CD4-positive, alpha-beta T cell treated with Interleukin-15 for 4 hours (primary cell): ENCODE data around the gene WDR82.

ENCODE experiments used
- DNase-seq: peaks from one replicate; pipeline ENCODE4 v3.0.0-alpha.2; 2020; ENCODE audit warnings: low spot score

WDR82 gene

DNA sequence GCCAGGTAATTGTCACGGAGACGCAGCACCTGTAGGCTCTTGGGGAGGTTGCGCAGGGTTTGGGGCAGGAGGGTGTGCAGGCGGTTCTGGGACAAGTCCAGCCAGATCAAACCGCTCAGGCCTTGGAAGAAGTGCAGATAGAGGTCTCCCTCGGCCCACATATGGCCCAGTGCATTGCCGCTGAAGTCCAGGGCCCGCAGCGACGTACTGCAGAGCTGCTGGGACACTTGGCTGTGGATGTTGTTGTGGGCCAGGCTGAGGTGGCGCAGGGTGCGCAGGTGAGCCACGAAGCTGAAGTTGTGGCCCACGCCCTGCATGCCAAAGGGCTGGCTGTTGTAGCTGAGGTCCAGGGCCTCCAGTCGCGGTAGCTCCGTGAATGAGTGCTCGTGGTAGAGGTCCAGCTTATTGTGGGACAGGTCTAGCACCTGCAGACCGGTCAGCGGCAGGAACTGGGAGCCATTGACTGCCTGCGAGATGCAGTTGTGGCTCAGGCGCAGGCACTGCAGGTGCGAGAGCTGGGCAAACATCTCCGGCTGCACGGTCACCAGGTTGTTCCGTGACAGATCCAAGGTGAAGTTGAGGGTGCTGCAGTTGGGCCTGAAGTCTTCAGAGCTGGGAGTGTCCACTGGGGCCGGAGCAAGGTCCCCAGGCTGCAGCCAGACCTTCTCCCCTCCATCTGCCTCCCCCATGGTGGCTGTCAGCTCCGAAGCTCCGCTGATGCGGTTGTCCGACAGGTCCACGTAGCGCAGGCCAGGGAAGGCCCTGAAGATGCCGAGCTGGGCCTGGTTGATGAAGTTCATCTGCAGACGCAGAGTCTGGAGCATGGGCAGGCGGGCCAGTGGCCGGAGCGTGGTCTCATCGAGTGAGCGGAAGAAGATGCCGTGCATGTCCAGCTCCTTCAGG, 55.9 kb downstream of the WDR82 start:
- no peak for DNase-seq

DNA sequence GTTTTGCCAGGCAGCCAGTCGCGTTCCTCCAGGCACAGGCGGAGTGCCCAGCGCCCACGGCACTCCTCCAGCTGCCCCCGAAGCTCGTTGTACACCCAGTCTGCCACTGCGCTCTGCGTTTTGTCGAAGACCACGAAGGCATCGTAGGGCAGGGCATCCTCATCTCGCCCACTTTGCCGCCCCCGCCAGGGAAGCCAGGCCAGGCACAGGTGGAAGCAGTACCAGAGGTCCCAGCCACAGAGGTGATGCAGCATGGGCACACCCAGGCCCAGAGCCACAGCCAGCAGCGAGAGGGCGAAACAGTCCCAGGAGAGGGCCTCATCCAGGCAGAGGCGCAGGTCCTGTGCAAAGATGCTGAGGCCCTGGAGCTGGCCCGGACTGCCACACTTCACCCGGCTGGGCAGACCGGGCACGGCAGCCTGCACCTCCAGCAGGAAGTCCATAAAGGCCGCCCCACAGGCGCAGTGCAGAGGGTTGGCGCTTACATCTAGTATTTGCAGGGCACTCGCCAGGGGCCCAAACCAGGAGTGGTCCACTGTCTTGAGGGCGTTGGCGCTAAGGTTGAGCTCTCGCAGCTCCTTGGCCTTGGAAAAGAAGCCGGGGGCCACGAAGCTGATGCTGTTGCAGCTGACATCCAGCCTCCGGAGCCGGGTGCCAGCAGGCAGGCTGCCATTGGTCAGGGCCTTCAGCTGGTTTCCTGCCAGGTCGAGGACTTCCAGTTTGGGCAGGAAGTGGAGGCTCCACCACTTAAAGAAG, 56.7 kb downstream of the WDR82 start:
- DNase-seq, result peak; percentile 69

DNA sequence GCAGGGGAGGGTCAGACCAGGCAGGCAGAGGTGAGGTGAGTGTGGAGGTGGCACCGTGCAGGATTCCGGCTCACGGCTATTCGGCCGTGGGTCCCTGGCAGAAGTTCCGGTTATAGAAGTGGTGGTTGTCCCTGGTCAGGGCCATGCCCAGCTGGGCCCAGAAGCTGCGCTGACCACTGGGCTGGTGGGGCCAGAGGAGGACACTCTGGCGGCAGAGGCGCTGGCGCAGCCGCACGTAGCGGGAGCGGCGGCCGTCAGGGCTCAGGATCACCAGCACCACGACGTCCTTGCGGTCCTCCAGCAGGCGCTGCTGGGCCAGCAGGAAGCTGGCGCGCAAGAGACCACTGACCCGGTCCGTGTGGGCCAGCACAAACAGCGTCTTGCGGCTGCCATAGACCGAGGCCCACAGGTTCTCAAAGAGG, 57.3 kb downstream of the WDR82 start:
- no peak for DNase-seq

DNA sequence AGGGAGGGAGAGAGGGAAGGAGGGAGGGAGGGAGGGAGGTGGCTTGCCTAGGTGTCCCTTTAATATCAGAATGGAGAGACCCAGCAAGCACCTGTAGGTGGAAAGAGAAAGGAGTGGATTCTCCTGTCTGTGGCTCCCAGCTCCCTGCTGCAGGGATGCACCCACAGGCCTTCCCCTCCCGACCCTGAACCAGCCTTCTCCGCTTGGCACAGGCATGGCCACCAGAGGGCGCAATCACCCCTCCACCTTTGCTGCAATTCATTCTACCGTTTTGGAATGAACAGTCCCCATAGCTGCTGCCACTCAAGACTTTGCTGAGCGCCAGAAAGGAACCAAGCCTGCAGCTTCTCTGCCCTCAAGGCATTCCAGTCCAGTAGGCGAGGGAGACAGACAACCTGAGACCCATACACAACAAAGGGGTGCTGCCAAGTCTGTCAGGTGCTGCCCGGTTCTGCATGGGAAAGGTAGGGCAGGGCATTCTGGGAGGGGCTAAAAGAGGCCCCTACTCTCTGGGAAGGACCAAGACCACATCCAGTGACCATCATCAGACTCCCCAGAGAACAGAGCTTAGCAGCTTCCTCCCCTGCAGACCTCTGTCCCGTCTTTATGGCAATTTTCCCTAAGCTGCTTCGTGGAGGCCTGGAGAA, 57.9 kb downstream of the WDR82 start:
- peak; percentile 87 for DNase-seq

DNA sequence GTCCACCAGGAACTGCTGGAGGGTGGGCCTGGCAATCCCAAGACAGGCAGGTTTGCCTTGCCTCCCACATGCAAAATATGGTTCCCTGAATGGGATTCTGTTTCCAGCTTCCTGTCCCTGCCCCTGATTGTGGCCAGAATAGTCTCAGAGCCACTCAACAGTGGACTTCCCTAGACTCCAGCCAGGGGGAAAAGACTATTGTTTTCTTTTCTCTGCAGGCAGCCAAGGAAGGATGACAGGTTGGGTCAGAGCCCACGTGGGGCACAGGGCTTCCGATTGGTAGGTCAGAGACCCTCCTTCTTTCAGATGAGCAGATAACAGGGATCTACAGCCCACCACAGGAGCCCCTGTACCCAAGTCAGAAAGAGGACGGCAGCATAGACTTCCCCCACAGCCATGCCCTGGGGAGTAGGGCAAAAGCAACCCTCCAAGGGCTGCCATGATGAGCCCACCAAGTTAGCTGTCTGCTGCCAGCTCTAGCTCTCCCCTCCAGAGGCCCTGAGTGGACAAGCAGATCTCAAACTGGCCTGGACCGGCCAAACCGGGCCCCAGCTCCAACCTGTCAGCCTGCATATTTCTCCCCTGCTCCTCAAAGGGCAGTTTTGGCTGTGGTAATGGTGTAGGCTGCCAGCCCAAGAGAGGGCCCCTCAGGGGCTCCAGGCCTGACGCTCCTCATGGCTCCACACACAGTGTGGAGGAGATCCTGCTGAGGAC, 59.4 kb downstream of the WDR82 start:
- DNase-seq, result no peak

DNA sequence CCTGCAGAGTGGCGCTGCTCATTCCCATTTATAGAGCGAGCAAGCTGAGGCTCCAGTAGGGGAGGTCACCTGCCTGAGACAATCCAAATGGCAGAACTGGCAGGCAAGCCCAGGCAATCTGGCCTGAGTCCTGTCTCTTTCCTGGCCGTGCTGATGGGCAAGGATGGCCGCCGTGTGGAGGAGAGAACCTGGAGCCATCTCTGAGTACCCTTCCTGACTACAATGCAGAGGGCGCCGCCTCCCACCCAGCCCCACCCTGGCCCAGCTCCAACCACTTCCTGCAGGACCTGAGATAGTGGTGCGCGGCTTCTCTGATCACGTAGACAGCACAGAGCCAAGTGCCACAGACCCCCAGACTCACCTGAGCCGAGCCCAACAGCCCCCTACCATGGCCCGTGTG, 60.0 kb downstream of the WDR82 start:
- peak; percentile 31 for DNase-seq

DNA sequence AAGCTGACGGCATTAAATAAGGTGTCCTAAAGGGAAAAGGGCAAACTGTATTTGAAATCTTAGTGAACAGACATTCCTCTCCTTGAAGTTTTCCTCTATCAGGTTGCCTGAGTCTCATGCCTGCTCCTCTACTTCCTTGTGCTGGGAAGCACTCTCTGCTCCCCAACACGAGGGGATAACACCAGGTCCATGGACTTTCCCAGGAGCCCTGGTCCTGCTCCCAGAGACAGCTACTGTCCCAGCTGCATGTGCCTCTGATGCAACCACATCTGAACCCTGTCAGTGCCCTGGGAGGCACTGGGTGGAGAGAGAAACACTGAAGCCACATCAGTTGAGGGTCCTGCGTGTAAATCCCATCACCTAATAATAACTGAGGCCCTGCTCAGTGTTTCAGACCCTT, 60.4 kb downstream of the WDR82 start:
- DNase-seq, result no peak

DNA sequence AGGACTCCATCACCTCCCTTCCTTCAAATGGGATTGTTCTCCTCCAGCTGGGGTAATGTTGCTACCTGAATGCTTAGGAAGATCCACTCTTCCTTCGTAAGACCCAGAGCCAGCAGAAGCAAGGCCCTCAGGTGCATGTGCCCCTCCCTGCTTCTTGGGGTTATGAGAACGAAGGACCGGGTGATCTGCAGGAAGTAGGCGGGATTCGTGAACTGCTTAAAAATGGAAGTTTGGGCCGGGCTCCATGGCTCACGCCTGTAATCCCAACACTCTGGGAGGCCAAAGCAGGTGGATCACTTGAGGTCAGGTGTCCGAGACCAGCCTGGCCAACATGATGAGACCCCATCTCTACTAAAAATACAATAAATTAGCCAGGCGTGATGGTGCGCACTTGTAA, 61.0 kb downstream of the WDR82 start:
- DNase-seq, result peak; percentile 39

DNA sequence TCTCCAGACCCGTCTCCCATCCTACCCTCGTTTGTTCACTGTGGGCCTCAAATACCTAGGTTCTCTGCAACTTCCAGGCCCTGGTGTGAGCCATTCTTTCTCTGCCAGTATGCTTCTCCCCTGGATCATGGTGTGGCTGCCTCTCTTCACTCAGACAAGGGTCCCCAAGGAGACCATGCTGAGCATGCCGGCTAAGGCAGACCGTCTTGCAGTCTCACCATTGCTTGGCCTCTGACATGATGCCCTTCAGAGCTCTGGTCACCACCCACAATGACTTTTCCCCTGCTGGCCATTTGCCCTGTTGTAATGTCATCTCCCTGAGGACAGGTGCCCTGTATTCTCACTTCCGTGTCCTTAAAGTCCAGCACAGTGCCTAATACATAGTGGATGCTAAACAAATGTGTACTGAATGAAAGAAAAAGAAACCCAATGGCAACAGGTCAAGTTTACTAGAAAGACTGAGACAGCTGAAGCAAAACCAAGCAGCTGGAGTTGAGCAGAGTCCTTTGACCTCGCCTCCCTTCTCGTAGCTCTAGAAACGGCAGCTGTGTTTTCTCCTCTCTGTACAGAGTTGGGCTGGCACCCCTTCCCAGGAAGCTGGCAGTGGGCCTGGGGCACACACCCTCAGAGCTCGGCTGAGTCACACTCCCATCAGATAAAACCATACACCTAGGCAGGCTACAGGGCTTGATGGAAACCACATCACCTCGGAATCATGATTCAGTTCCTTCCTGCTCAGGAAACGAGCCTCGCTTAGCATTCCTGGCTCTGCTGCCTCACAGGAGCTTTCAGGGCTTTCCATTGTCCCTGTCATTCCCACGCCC, 61.7 kb downstream of the WDR82 start:
- peak; percentile 81 for DNase-seq

DNA sequence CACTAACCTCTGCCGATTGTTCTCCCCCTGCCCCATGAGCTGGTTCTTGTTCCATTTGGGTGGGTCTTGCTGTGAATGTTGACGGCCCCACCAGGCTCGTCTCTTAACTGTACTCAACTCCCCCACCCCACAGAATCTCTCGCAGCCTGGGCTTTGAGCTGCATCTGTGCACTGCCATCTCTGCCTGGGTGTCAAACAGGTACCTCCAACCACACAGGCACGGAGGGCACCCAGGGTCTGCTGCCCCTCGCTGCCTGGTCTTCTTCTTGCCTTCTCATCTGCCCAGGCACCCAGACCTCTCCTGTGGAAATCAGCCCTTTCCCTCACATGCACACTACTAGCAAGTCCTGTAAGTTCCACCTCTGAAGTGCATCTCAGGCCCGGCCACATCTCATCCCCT, 63.1 kb downstream of the WDR82 start:
- no peak for DNase-seq

DNA sequence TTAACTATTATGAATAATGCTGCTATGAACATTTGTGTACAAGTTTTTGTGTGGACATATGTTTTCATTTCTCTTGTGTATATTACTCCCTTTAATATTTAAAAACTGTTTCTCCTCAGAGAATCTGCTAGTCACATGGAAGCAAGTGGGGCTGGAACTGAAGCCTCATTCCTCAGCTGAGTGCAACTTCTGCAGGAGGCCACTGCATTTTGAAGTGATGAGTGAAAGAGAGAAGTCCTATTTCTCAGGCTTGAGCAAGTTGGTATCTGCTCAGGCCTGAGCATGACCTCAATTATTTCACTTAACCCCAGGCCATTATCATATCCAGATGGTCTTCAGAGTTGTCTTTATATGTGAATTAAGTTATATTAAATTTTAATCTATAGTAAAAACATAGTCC, 64.5 kb downstream of the WDR82 start:
- no peak for DNase-seq

DNA sequence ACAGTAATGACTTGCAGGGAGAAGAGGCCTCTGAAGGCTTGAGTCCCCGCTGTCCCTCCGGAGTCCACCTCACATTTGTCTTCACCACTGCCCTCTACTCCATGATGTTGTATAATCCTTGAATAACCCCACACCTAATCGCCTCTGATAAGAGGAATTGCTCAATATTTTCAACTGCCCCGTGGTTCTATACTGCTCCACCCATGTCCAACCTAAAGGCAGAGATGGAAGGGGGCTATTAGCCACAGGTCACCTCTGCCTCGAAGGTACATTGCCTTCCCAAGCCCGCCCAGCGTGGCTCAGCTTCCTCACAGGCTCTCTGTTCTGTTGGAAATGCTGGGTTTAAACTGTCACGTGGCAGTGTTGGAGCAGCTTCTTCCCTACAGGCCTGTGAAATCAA, 65.4 kb downstream of the WDR82 start:
- no peak for DNase-seq

DNA sequence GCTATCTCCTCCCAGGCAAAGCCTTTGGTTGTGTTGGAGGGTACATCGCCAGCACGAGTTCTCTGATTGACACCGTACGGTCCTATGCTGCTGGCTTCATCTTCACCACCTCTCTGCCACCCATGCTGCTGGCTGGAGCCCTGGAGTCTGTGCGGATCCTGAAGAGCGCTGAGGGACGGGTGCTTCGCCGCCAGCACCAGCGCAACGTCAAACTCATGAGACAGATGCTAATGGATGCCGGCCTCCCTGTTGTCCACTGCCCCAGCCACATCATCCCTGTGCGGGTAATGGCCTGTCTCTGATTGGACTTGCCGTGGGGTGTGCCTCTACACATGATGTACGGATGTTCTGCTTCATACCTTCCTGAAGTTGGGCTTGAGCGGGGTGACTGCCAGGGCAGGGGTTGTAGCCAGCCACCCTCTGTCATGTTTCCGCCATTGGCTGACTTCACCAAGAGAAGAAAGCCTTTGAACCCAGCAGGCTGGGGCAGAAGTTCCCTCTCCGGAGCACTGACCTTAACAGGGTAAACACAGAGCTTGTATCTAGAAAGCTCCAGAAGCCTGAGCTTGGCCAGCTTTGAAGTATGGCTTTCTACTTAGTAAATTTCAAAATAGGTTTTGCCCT, 67.1 kb downstream of the WDR82 start:
- DNase-seq, result no peak

DNA sequence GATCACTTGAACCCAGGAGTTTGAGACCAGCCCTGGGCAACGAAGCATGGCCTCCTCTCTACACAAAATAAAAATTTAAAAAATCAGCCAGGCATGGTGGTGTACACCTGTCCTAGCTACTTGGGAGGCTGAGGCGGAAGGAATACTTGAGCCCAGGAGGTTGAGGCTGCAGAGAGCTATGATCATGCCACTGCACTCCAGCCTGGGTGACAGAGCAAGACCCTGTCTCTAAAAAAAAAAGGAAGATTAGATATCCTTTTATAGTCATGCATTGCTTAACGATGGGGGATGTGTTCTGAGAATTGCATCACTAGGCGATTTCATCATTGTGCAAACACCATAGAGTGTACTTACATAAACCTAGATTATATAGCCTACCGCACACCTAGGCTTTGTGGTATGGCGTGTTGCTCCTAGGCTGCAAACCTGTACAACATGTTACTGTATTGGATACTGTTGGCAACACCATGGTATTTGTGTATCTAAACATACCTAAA, 67.9 kb downstream of the WDR82 start:
- DNase-seq, result no peak

DNA sequence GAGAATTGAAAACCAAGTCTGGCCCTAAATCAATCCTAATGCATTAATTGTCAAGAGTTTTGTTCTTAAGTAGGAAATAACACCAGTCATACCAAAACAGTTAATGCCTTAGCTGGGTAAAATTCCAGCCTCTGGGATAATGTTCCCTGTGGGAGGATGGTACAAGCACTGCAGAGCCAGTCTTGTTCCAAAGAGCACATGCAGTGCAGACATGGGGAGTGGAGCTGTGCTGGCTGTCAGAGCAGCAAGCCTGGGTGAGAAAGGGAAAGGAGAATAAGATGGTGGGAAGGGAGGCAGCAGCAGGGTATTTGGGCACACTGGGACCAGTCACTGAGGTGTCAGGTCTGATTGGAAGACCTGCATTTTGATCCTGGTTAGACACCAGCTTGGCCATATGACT, 68.4 kb downstream of the WDR82 start:
- no peak for DNase-seq

DNA sequence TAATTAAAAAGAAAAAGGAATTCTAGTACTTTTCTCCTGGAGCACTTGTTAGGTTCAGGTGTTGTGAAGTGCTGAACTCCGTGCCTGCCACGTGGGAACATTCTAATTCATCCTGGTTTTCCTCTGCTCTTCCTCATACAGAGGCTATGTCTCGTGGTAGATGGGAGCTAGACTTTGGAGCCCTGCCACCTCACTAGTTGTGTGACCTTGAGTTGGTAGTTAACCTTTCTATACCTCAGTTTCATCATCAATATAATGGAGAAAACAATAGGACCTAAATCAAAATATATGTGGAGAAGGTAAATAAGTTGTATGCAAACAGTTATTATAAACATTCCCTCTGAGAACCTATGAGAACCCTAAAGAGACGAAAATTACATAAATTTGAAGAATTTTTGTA, 69.9 kb downstream of the WDR82 start:
- DNase-seq, result no peak

DNA sequence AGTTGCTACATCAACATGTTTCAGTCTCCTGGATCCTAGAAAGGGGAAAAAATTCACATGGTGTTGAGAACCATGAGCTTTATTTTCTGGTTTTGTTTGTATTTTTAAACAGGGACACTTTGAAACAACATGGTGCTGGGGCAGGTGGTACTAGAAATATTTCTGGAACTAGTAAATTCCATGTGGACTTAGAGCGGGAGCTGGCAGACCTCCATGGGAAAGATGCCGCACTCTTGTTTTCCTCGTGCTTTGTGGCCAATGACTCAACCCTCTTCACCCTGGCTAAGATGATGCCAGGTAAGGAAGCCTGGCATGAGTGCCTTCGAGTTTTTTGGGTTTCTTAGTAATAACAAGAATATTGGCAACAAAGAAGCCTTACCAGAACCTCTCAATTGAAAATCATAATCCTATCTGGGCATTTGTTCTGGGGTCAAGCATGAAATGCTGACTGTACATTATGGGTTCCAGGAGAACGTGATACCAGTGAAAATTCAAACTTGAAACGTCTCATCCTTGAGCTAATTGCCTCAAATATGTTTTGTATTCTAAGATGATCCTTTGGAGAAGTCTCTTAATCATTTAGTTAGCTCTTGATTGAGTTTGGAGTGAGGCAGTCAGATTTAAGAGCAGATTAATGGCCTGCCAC, 72.6 kb downstream of the WDR82 start:
- DNase-seq, result no peak
